Activated T-cell treated with anti-CD3 and anti-CD28 coated beads for 24 hours (primary cell): ENCODE measurements around the gene ULK2.
"Not testable (repeated sequence)": the region's sequence is repeated elsewhere in the genome, so short reads cannot be mapped to it uniquely, and the experiment has no call there.

Source experiments
- DNase-seq: peaks from one replicate; pipeline ENCODE4 v3.0.0-alpha.2; 2020; ENCODE audit warnings: low read depth

Gene ULK2

DNA sequence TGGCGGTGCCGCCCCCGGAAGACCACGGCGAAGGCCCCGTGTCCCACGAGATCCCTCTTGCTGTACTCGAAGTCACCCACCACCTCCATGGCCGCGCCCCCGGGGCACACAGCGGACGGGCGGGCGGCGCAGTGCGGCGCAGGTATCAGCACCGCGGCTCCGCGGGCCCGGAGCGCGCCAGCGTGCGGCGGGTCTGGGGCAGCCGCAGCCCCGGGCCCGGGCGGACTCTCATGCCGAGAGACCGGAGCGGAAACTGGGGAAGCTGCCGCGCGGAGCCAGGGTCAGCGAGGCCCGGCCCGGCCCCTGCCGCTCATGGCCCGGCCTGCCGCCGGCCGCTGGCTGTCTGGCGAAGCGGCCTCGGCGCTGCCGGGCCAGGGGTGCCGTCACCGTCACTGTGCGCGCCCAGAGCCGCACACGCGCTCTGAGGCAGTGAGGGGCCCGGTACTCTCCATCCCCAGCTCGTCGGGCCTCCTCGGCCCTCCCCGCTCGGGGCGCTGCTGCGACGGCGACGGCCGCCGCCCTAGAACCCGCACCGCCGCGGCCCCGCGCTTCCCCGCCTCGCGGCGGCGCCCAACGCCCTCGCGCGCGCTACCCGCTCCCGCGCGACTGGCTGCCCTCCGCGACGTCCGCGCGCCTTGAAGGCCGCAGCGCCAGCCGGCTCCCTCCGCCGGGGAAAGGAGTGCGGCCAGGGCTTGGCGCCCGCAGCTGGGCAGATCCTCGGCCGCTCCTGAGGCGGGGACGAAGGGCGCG lies at the start of gene ULK2:
Gene ULK2, minus strand, starts transcription at position 608 of the 750 bp plus-strand sequence. Its CDS starts 519 bp downstream, at position 89.
- peak; percentile 30 for DNase-seq

DNA sequence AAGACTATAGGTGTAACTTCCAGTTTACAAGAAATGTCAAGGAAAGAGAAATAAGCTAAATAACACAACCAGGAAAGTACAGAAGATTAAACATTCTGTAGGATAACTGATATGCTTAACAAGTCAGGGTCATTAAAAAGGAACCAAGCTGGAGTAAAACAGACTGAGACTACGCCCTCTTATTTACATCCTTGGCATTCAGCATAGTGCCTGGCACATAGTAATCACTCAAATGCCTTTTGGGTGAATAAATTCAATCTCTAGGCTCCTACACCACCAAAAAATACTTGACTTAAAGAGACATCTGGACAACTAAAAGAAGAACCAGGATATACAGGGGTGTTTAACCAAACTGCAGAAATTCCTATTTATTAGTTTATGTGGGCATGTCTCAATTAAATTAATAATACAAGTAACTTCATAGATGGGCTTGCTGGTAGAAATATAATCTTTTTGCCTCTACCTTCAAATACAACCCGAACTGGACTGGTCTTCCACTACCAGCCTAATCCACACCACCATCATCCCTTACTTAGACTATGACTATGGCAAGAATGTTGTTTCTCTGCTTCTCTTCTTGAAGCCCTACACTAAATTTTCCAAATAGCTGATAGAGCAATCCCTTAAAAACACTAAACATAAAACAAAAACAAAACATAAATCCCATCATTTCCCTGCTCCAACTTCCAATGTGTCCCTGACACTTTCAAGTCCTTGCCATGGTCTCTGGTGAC lies 47.7 kb upstream of the ULK2 start:
- no peak for DNase-seq

DNA sequence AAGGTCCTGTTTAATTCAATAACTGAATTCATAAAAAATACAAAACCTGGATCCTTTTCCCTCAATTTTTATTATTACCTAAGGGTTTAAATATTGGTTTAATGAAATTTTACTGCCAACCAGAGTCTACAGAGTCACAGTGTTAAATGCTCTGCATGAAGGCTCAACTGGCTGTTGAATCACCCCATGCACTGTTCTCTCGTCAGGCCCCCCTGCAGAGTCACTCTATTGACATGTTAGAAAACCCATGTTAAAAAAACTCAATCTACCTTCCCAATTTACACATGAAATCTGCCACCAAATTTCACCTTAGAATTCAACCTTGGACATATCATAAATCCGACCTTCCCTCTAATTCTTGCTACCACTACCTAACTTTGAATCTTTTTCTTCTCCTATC lies 43.3 kb upstream of the ULK2 start:
- no peak for DNase-seq

DNA sequence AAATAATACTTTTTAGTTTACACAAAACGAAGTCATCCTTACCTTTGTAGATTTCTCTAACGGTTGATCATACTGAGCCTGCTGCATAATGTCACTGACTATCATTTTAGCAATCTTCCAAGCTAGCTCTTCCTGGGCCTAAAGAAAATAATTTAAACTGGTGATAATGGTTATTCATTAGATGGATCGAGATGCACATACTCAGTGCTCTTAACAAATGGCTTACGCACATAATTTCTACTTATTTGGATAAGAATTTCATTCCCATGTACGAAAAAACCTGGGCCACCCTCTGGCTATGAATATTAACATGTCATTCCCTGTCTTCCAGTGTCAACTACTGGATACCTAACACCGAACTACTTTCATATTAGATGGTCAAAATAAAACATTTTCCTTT lies 41.4 kb upstream of the ULK2 start:
- DNase-seq: no peak

DNA sequence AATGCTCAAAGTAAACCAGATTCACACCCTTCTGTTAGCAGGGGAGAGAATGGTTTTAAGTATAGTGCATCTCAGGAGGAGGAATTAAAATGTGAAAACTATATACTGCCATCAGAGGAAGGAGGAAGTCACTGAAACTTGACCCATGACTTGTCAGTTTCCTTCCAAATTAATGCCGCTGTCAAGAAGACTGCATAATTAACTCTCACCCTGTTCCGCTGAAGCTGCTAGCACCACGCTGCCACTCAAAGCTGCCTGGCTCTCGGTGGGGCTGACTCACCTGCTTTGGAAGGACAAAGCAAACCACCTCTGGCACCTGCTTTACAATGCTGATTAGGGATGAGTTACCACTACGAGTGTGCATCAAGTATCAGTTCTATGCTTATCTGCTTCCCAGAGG lies 37.8 kb upstream of the ULK2 start:
- no peak for DNase-seq

DNA sequence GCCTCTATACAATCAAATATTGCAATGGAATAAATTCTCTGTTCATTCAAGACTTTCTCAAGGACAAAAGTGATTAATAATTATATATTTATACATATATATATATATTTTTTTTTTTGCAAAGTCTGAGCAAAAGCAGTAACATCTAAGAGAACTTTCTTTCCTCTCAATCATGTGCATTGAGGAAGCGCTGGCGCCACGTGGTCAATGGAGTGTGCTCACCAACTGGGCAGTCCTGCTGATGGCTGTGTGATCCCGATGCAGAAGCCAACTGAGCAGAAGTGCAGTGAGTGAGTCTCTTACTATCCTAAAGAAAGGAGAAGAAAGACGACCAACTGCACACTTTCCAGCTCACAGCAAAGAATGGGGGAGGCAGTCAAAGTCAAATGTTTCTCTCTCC lies 37.2 kb upstream of the ULK2 start:
- no peak for DNase-seq

DNA sequence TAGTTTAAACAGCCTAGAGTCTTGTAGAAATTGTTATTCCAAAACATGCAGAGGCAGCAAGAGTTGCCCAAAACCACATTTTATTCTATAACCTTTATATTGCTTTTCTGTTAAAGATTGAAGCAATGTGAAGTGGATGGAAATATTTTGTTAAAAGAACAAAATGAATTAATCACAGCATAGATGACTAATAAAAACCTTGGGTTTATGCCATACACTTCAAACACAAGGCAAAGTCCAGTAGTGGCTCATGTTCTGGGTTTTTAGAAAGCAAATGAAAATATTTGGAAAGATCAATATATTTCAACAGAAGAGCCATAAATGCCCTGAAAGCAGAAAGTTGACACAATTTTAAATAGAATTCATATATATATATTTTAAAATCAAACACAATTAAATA lies 36.7 kb upstream of the ULK2 start:
- no peak for DNase-seq

DNA sequence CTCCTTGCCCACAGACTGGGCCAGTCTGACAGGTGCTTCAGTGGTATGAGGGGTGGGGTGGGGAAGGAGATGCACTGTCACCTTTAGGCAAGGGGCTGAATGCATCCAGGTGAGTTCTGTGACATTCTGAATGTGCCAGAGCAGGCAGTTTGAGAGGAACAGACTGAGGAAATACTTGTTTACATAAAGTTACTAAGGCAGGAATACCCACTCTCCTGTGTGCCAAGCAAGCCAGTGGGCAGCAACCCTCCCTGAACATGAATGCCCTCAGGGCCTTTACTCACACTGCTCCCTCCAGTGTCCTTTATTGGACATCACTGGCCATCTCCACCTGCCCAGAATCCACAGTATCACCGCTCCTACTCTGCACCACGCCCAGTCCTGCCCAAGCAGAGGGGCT lies 33.1 kb upstream of the ULK2 start:
- no peak for DNase-seq

DNA sequence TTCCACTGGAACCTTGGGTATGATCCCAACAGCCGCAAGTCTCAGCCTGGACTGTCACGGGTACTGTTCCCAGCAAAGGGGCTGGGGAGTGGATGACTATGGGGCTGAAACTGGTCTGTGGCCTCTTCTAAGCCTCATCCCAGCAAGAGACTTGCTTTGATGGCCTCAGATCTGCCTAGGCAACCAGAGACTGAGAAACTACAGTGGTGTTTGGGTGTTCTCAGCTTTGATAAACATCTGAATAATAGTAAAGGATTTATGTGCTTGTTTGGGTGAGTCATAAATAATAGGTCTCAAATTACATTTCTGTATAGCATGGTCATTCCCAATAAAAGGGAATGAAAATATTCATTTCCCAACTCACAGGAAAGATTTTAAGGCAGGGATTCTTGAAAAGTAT lies 30.2 kb upstream of the ULK2 start:
- DNase-seq: no peak

DNA sequence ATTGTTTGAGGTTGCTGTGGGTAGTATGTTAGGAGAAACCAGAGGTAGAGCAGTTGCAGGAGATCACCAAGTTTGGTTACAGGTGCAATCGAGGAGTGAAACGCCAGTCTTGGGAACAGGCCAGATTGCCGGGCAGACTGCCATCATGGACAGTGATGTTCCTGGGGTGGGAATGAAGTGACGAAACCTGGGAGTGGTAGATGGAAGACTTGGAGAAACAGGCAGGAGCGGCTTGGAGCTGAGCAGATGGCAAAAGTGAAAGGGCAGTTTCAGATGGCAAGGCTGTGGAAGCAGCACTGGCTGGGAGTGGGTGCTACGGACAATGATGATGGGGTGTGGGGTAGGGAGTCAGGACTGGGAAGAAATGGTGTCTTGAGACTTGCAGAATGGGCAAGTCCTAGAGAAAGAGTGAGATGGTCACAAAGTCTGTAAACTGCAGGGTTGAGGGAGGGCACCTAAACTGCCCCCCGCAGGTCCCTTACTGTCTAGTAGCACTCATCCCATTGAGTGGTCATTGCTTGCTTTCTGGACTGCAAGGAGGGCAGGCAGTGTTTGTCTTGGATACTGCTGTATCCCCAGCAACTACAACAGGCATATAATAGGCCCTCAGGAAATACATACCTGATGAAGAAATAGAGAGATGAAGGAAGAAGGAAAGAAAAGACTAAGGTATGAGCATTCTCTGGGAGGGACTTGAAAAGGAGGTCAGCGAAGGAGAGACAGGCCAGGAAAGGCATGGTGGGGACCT lies 29.5 kb upstream of the ULK2 start:
- DNase-seq: no peak

DNA sequence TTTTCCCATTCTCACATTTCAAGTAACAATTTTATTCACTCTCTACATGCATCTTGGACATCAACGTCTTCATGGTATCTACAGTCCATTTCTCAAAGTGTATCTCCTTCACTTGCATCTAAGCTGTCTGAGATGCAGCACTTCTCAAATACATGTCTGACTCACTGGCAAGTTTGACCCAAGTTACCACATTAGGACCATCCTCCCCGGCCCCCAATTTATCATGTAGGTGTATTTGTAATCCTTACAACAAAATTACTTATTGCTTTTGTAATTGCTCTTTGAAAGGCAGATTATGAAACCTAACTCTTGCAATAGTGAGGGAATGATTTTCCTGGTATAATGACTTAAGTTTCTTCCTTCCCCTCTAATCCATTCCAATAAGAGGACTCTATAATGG lies 28.9 kb upstream of the ULK2 start:
- DNase-seq: no peak

DNA sequence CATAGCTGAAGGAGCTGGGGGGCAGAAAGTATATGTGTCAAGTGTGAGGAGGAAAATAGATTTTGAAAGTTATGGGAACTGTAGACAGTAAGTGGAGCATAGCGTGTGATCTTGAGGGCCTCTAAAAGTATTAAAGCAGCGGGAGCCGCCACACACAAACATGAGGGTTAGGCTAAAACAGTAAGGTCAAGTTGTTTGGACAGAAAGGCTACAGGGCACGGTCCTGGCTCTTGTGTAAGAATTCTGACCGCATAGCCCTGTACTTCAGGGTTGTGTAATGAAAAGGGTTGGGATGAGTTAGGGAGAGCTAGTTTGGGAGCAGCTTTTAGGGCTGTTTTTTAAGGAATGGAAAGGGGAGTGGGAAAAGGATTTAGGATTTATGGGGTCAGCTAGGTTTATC lies 22.8 kb upstream of the ULK2 start:
- DNase-seq: not testable (repeated sequence)

DNA sequence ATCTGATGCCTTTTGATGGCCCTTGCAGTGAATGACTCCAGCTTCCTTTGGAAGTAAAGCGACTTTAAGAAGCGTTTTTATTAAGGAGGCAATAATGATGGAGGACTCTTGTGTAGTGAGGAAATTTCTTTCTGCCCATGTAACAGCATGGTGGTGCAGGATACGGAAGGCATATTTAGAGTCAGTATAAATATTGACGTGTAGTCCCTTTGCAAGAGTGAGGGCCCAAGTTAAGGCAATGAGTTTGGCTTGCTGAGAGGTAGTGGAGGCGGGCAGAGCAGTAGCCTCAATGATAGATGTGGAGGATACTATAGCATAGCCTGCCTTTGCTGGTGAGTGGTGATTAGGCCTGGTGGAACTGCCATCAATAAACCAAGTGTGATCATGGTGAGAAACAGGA lies 22.3 kb upstream of the ULK2 start:
- not testable (repeated sequence) for DNase-seq

DNA sequence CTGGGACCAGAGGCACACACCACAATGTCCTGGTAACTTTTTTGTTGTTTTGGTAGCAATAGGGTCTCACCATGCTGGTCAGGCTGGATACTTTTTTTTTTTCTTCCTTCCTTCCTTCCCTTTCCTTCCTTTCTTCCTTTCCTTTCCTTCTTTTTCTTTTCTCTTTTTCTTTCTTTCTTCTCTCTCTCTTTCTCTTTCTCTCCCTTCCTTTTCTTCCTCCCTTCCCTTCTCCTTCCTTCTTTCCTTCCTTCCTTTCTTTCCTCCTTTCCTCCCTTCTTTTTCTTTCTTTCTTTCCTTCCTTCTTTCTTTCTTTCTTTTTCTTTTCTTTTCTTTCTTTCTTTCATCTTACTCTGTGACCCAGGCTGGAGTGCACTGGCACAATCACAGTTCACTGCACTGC lies 18.4 kb upstream of the ULK2 start:
- DNase-seq: no peak

DNA sequence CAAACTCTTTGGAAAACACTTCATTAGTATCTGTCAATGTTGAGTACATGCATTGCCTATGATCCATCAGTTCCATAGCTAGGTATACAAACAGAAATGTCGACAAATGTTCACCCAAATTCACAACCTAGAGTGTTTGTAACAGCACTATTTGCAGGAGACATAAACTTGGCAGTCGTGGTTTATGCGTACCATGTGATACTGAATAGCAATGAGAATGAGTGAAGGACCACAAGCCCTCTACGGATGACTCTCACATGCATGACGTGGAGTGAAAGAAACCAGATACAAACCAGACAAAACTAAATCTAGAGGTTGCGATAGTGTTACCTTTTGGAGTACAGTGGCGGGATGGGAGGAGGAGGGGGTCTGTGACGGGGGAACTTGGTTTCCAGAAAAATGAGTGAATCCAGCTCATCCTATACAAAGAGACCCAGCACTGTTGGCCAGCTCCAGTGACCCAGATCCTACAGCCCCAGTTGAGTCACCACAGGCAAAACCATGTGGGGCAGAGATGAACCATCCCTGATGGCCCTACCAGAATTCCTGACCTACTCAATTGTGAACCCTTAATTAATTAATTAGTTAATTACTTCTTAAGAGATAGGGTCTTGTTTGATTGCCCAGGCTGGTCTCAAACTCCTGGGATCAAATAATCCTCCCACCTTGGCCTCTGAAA lies 15.9 kb upstream of the ULK2 start:
- DNase-seq: no peak

DNA sequence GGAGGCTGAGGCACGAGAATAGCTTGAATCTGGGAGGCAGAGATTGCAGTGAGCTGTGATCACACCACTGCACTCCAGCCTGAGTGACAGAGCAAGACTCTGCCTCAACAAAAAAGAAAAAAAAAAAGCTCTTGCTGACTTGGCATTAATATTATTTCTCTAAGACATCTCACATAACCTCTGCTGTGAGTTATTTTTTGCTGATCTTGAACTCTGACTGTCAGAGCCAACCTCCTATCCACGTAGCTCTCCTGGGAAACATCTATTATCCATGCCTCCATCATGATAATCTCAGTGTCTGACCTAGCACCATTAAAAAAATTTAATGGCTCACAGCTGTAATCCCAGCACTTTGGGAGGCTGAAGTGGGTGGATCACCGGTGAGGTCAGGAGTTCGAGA lies 12.7 kb upstream of the ULK2 start:
- DNase-seq: no peak

DNA sequence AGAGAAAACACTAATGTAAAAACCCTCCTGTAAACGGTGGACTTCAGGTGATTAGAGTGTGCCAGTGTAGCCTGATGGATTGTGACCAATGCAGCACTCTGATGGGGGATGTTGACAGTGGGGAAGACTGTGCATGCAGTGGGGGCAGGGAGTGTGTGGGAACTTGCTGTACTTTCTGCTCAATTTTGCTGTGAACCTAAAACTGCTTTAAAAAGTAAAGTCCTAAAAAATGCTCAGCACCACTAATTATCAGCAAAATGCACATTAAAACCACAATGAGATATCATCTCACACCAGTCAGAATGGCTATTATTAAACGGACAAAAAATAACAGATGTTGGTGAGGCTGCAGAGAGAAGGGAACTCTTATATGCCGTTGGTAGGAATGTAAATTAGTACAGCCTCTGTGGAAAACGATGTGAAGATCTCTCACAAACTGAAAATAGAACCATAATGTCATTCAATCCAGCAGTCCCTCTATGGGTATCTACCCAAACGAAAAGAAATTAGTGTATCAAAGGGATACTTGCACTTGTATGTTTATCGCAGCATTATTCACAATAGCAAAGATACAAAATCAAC lies 9.7 kb upstream of the ULK2 start:
- no peak for DNase-seq

DNA sequence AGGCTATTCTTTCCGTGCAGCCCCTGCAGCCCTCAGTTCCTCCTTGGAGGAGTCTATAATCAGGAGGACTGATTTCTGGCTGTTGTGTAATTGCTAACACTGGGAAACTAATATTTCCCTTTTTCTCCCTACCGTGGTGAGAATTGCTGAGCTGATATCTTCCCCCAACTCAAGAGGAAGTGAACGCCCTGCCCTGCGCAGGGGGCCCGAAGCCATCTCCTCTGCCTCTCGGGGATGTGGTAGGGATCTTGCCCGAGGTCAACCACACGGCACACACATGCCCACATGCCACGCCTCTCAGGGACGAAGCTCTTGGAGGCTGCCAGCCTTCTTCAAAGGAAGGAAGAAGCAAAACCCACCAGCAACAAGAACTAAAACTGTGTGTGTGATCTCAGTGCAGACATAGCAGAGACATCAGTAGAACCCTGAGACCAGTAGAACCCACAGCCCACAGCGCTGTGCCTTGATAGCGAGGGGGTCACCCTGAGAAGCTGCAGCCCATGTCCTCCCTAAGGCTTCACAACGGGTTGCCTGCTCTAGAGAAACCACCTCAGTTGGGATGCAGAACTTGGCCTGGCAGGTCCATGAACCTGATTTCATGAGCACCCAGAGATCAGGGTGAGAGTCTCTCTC lies 8.9 kb upstream of the ULK2 start:
- peak; percentile 8 for DNase-seq

DNA sequence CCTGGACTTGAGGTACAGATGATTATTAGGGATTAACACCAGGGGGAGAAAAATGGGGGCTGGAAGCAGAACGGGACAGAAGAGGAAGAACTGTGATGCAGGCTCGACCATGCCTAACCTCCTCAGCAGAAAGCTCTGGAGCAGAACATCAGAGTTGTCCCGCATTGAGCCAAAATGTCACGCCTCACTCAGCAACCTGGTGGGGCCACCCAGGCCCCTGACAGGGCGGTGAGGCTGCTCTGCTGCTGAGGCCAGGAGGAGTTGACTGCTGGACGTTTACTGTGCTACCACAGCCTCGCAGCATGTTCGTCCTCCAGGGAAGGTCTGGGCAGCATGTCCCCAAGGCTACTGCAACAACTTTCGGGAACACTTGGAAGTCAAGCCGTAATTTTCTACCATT lies 6.5 kb upstream of the ULK2 start:
- no peak for DNase-seq

DNA sequence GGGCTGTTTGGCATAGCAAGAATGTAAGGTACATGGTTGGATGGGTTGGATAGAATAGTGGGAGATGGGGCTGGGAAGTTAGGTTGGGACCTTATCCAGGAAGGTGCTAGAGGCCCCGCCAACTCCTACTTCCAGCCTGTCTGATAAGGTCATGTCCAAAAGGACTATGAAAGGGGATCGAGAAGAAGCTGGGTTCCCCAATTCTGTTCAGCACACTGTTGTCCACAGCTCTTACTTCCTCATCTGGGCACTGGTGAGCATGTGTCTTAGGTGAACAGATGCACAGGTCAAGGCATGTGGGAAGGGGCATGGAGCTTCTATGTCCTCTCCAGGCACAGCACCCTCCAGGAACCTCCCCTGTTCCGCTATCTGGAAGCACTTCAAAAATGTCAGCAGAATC lies 5.6 kb upstream of the ULK2 start:
- DNase-seq: no peak

DNA sequence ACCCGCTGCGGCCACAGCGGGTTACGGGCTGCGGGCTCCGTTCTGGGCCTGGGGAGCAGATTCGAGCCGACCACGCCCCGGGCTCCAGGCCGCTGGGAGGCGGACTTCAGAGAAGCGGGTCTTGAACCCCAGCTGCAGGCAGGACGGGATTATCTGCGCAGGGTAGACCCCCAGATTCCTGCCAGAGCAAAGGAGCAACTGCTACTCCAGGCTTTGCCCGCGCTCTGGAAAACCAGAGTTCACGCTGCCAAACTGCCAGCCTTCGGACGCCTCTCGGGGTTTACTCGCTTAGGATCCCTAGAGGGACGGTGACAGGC lies 301 bp upstream of the ULK2 start:
- no peak for DNase-seq

DNA sequence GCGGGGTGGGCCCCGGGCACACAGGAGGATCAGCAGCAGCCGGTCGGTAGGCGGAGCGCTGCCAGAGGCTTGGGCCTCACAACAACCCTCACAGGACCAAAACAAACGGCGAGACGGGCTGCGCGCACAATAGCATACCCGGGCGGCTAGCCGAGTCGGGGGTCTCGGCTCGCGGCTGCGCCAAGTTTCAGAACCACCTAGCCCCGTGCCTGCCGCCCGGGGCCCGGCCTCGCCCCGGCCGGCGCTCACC lies 732 bp downstream of the ULK2 start:
- peak; percentile 32 for DNase-seq
